Measurements from ENCODE around the gene NANS.
"Not testable (repeated sequence)": the region's sequence is repeated elsewhere in the genome, so short reads cannot be mapped to it uniquely, and the experiment has no call there.

The NANS gene, protein sequence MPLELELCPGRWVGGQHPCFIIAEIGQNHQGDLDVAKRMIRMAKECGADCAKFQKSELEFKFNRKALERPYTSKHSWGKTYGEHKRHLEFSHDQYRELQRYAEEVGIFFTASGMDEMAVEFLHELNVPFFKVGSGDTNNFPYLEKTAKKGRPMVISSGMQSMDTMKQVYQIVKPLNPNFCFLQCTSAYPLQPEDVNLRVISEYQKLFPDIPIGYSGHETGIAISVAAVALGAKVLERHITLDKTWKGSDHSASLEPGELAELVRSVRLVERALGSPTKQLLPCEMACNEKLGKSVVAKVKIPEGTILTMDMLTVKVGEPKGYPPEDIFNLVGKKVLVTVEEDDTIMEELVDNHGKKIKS

DNA sequence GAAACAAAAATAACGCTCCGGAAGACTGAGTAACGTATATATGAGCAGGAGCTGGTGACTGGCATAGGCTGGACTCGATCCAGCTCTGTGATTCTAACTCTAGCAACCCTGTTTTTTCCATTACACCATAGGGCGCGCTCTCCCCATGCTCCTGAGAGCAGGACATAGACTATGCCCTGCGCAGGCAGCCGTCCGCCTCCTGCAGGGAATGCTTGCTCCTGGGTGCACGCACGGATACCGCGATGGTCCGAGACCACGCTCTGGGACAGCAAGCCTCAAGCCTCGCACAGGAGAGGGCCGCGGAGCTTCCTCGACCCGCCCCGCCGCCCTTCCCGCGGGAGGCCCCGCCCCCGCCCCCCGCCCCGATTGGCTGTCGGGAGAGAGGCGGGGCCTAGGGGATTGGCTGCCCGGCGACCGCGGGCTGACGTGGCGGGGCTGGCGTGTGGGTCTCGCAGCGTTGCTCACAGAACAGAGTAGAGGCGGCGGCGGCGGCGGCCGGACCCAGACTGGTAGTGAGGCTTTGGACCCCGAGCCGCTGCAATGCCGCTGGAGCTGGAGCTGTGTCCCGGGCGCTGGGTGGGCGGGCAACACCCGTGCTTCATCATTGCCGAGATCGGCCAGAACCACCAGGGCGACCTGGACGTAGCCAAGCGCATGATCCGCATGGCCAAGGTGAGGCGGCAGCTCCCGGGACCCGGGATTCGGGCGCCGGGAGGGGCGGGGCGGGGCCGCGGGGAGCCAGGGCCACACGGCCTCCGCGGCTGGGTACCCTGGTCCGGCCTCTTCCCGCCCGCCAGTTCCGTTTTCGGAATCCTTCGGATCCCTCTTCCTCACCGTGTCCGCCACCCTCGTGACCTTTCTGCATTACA, at the start of gene NANS:
TSS of gene NANS (plus strand) at position 464 of the 869 bp plus-strand sequence. CDS start at position 541, 77 bp downstream.
- peak; percentile 80 to 85 (median 84) for DNase-seq (ENCODE audit: low read depth in 2 of 3, low spot score in 2 of 3)

DNA sequence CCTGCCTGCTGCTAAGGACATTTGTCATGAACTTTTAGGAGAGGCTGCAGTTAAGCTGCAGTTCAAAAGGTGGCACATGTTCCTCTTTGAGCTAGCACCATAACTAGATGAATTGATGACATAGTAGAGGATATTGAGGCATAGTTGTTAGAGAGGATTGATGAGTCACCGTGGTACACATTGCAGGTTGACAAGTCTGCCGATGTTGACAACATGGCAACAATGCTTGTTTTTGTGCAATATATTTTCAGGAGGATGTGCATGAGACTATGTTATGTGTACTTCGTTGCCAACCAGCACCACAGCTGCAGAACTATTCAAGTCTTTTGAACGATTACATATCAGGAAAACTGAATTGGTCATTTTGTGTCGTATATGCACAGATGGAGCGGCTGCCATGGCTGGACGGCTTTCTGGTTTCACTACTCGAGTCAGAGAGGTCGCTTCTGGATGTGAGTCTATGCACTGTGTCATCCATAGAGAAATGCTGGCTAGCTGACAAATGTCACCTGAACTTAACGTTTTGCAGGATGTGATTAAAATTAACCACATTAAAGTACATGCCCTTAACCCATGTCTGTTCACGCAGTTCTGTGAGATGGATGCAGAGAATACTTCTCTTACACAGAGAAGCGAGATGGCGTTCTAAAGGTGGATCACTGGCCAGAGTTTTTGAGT, 49.1 kb upstream of the NANS start:
- DNase-seq (ENCODE audit: low read depth in 2 of 3, low spot score in 2 of 3) = no peak

DNA sequence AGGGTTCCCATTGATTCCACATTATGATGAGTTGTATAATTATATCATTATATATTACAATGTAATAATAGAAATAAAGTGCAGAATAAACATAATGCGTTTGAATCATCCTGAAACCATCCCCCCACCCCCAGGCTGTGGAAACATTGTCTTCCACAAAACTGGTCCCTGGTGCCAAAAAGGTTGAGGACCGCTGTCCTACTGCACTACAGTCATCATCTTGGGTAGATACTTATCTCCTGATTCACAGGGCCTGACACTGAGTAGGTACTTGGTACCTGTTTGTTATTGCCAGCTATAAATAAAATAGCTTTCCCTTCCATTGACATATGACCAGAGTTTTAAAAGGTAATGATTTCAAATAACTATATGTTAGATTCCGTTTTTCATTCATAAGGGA, 47.8 kb upstream of the NANS start:
- no peak for DNase-seq (ENCODE audit: low read depth in 2 of 3, low spot score in 2 of 3)

DNA sequence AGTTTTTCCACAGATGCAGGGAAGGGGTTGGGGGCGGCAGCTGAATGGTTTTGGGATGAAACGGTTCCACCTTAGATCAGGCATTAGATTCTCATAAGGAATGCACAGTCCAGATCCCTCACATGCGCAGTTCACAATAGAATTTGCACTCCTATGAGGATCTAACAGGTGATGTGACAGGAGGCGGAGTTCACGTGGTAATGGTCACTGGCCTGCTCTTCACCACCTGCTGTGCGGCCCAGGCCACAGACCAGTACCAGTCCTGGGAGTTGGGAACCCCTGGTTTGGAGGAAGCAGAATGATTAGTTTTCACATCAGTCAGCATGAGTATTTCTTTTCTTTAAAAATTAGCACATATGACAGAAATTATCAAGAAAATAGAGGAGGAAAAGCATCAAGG, 47.1 kb upstream of the NANS start:
- no peak for DNase-seq (ENCODE audit: low read depth in 2 of 3, low spot score in 2 of 3)

DNA sequence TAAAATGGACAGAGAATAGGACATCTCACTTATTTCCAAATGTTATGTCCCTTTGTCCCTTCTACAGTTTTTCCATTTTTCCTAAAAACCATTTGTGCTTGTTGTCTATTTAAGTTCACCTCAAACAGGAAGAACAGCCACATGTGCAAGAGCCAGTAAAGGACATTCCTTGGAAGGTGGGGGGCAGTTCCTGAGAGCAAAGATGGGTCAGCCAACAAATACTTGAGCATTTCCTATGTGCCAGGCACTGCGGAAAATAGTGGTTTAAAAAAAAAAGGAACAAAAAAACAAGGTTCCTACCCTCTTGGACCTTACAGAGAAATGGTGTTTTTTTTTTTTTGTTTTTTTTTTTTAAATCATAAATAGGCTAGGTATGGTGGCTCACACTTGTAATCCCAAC, 46.6 kb upstream of the NANS start:
- no peak for DNase-seq (ENCODE audit: low read depth in 2 of 3, low spot score in 2 of 3)

DNA sequence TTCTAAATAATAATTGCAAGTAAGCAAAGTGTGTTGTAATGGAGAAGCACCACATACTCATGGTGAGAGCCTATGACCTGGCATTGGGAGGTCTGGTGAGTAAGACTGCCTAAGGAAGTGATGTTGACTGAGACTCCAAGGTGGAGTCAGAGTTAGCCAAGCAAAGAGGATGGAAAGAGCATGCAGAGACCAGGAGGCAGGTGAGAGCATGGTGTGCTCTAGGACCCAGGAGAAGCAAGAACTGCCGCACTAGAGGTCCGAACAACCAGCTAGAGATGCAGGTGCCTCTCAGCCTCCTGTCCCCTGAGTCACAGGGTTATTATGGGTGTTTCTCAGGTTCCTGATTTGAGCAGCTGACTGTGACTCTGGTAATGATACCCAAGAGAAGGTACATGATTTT, 46.1 kb upstream of the NANS start:
- DNase-seq (ENCODE audit: low read depth in 2 of 3, low spot score in 2 of 3) = no peak

DNA sequence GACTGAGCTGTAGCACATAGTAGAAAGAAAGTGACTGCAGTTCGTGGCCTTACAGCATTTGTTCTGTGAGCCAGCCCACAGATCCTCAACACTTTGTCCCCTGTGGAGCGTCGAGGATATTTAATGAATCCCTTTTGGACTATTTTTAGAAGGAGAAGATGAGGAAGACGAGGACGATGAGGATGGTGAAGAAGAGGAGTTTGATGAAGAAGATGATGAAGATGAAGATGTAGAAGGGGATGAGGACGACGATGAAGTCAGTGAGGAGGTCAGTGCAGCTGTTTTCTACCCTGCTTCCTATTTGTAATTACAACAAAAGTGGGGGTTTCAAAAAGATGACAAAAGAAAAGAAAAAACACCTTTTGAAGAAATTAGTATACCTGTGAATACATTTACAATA, 45.4 kb upstream of the NANS start:
- no peak for DNase-seq (ENCODE audit: low read depth in 2 of 3, low spot score in 2 of 3)

DNA sequence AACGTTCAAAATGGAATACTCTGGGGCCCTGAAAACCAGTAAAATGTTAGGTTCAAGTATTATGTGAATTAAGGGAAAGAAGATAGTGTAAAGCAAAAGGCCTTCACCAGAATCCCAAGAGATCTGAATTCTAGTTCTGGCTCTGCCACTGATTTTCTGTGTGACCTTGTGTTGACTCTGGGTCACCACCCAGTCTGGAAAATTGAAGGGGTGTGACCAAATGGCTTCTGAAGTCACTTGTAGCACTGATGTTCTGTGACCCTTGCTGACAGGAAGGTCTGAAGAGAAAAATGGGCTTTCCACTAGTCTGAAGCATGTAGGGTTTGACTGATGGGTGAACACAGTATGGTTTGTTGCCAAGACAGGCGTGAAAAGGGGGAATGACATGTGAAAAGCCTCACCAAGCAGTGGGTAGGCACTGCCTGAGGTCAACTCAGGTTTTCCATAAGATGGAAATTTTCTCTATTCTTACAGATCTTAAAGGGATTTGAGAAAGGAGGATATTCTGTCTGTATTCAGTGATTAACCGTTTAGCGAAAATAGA, 40.3 kb upstream of the NANS start:
- no peak for DNase-seq (ENCODE audit: low read depth in 2 of 3, low spot score in 2 of 3)

DNA sequence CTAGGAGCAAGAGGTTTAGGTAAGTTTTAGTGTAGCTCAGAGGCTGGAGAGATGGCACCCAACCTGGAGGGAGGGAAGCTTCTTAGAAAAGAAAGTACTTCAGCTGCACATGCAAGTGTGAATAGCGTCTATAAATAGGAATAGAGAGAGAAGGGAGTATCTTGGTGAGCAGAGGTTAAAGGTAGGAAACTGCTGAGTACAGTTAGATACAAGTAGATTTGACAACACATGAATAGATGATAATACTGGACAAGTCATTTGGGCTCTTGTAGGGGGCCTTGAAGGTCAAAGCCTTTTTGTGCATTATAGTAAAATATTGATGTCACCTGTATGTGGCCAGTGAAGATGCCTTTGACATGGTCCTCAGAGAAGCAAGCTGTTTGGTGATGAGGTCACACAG, 39.2 kb upstream of the NANS start:
- no peak for DNase-seq (ENCODE audit: low read depth in 2 of 3, low spot score in 2 of 3)

DNA sequence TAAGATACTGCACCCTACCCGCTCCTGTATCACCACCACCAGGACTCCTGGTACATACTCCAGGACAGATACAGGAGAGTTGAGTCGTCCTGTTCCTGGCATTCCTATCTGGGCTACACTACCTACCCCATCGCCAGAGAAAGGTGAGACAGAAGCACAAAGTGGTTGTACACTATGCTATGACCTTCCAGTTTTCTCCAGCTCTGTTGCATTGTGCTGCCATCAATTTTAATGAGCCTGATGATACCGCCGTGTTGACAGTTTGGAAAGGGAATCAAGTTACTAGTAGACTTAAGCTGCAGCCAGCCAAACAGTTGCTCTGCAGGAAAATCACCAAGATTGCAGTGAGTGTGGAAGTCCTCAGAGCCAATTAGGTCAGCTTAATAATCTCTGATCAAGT, 38.2 kb upstream of the NANS start:
- DNase-seq (ENCODE audit: low read depth in 2 of 3, low spot score in 2 of 3) = no peak

DNA sequence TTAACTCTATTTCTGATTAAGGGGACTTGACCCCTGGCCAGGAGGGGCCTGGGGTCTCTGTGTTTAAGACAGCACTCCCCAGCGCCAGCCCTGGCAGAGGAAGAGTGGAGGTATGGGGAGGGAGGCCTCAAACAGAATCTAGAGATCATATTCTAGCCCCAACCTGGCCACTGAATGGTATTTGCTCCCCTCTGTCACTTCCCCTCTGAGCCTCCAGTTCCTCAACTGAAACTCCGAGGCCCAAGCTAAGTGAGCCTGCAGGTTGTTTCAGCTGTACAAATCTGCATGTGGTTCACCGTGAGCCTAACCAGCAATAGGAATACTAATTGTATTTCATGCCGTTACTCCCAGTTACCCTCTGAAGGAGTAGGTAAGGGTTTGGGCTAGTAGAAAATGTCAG, 37.4 kb upstream of the NANS start:
- no peak for DNase-seq (ENCODE audit: low read depth in 2 of 3, low spot score in 2 of 3)

DNA sequence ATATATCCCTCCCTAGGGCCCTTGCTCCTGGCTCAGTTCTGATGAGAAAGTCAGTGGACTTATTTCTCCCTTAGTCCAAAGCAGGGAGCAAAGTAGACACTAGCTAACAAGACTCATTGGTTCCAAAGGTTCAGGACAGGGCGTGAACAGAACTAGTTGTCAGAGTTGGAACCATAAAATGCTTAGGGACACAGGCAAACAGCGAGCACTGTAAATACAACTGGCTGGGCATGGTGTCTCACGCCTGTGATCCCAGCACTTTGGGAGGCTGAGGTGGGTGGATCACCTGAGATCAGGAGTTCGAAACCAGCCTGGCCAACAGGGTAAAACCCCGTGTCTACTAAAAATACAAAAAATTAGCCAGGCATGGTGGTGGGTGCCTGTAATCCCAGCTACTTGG, 36.7 kb upstream of the NANS start:
- not testable (repeated sequence) for DNase-seq (ENCODE audit: low read depth in 2 of 3, low spot score in 2 of 3)

DNA sequence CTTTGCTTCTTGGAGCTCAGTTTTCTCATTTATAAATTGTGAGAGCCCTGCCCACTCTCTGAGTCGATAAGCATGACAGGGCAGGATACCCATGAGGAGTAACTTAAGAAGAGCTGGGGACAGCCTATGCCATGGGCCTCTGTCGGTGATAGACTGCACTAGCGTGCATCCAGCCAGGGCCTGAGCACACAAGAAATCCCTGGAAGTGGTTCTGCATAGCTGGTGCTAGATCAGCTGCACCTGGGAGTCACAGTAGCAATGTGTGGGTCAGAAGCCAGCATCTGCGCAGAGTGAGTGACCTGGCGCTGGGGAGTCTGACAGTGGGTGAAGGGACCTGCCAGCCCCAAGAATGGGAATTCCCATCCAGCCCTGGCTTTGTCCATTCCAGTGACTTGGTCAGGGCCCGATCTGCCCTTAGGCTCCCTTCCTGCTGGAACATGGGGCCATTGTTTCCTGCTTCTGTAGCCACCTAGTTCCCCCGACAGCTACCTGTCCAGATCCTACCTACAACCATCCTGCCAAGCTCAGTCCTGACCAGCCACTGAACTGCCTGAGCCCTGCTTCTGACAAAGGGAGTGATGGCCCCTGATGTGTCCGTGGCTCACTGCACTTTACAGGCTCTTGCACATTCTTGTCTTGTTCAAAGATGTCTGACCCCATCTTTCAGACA, 35.9 kb upstream of the NANS start:
- no peak for DNase-seq (ENCODE audit: low read depth in 2 of 3, low spot score in 2 of 3)

DNA sequence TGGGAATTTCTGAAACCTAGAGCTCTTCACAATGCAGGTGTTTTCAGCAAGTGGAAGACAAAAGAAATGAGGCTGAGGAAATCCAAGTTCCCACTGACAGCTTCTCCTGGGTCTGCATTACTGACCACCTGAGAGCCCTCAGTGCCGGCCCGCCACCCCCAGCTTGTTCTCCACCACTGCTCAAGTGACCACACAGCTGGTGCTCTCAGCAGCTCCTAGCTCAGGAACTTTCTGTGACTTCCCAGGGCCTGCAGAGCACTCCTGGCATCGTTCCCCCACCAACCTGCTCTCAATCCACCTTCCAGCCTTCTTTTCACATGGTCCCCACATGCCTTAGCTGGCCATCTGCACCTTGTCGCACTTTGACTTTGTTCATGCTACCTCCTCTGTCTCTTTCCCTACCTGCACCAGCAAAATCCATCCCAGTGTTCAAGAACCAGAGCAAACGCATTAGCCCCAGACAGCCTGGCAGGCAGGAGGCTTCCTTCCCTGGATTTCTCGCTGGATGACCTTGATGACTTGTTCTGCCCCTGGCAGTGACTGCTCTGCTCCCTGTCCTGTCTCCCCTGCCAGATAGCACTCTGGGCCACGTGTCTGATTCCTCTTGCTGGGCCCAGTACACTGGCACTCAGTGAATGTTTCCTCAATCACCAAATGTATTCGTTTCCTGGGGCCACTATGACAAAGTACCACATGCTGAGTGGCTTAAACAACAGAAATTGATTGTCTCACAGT, 35.1 kb upstream of the NANS start:
- no peak for DNase-seq (ENCODE audit: low read depth in 2 of 3, low spot score in 2 of 3)

DNA sequence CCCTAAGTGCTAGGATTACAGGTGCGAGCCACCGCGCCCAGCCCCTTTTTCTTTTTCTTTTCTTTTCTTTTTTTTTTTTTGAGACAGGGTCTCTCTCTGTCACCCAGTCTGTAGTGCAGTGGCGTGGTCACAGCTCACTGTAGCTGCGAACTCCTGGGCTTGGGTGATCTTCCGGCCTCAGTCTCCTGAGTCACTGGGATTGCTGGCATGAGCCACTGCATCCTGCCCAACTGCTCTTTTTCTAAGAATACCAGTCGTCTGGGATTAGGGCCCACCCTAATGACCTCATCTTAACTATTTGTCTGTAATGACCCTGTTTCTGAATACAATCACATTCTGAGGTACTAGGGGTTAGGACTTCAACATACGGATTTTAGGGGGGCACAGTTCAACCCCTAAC, 34.1 kb upstream of the NANS start:
- DNase-seq (ENCODE audit: low read depth in 2 of 3, low spot score in 2 of 3) = no peak

DNA sequence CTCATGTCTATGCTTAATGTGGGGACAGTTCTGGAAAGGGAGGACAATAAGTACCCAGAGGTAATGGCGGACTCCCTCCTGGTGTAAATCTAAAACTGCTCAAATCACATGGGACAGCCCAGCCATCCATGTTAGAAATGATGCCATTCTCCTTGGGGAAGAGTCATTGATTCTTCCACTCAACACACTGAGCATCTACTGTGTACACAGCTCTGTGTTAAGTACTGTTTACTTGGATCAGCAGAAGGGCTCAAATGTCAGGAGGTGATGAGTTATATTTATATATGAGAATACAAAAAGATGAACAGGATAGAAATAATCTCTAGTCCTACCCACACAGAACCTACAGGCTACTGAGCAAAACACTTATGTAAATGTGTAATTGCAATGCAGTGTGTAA, 31.8 kb upstream of the NANS start:
- DNase-seq (ENCODE audit: low read depth in 2 of 3, low spot score in 2 of 3) = no peak

DNA sequence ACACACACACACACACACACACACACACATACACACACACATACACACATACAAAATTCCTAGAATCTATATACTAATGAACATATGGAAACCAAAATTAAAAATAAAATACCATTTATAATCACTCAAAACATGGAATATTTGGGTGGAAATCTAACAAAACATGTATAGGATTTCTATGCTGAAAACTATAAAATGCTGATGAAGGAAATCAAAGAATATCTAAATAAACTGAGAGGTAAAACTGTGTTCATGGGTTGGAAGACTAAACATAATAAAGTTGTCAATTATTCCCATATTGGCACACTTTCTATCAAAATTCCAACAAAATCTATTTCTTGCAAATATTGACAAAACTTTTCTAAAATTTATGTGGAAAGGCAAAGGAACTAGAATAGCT, 25.4 kb upstream of the NANS start:
- no peak for DNase-seq (ENCODE audit: low read depth in 2 of 3, low spot score in 2 of 3)

DNA sequence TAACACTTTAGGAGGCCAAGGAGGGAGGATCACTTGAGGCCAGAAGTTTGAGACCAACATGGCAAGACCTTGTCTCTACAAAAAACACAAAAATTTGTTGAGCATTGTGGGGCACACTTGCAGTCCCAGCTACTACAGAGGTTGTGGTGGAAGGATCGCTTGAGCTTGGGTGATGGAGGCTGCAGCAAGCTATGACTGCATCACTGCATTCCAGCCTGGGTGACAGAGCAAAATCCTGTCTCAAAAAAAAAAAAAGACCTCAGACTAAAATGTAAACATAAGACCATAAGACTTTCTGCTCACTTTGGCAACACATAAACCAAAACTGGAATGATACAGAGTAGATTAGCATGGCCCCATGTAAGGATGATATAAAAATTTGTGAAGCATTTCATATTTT, 24.6 kb upstream of the NANS start:
- no peak for DNase-seq (ENCODE audit: low read depth in 2 of 3, low spot score in 2 of 3)

DNA sequence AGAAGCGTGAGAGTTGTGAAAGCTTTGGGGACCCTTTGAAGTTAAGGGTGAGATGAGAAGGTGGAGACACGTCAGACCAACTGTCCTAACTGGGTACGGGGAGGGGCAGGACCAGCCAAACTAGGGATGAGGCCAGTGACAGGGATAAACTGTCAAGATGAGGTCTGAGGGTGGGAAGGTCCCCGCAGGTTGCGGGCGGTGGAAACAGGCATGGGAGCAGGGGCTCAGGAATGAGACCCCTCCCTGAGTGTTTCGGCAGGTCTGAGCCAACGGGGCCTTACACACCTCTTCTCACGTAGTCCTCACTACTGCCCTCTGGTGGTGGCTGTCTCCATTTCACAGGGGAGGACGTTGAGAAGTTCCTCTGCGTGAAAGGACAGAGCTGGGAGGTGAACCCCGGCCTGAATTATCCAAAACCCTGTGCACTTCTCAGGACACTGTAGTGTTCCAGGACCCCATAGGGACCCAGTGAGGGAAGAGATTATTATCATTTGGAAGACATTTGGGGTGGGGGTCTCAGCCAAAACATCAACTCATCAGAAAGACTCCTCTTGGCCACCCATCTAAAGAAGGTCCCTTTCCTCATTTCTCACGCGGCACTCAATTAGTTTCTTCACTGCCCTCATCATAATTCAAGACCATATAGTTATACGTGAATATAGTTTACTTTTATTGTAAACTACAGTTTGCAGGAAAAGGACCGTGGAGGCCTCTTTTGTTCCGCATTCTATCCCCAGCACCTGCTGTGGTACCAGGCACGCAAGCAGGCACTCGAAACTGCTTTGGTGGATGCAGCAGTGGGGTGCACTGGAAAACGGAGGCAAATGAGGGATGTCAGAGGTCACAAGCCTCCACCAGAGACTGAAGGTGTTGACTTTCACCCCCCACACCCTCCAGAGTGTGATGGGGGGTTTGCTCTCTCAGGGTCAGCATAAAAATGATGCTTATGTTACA, 21.7 kb upstream of the NANS start:
- peak; percentile 54 to 97 (median 94) for DNase-seq (ENCODE audit: low read depth in 2 of 3, low spot score in 2 of 3)

Measured in activated CD8-positive, alpha-beta memory T cell treated with anti-CD3 and anti-CD28 coated beads for 48 hours (primary cell).